ENCODE measurements around the gene GDF2.

GDF2 gene

DNA sequence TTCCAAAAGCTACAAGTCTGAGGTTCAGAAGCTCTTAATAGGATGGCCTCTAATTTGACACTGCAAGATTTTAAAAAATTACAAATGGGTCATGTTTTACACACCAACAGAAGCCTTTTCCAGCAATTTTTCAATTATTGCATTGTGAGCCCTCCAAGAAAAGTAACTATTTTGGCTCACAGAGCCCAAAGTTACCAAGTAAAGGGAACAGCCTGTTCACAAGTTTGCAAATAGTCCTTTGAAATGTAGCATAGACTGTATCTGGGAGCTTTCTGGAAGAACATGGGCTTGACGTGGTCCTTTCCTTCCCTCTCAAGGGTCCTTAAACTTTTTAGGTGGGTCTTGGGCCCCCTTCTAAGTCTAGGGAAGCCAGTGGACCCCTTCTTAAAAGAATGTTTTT, 23.5 kb upstream of the GDF2 start:
- TF ChIP-seq, protein P1, sequence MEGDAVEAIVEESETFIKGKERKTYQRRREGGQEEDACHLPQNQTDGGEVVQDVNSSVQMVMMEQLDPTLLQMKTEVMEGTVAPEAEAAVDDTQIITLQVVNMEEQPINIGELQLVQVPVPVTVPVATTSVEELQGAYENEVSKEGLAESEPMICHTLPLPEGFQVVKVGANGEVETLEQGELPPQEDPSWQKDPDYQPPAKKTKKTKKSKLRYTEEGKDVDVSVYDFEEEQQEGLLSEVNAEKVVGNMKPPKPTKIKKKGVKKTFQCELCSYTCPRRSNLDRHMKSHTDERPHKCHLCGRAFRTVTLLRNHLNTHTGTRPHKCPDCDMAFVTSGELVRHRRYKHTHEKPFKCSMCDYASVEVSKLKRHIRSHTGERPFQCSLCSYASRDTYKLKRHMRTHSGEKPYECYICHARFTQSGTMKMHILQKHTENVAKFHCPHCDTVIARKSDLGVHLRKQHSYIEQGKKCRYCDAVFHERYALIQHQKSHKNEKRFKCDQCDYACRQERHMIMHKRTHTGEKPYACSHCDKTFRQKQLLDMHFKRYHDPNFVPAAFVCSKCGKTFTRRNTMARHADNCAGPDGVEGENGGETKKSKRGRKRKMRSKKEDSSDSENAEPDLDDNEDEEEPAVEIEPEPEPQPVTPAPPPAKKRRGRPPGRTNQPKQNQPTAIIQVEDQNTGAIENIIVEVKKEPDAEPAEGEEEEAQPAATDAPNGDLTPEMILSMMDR (IDR thresholded peaks at IDR 0.05; ENCODE audit: low read depth, low read length) = no peak

DNA sequence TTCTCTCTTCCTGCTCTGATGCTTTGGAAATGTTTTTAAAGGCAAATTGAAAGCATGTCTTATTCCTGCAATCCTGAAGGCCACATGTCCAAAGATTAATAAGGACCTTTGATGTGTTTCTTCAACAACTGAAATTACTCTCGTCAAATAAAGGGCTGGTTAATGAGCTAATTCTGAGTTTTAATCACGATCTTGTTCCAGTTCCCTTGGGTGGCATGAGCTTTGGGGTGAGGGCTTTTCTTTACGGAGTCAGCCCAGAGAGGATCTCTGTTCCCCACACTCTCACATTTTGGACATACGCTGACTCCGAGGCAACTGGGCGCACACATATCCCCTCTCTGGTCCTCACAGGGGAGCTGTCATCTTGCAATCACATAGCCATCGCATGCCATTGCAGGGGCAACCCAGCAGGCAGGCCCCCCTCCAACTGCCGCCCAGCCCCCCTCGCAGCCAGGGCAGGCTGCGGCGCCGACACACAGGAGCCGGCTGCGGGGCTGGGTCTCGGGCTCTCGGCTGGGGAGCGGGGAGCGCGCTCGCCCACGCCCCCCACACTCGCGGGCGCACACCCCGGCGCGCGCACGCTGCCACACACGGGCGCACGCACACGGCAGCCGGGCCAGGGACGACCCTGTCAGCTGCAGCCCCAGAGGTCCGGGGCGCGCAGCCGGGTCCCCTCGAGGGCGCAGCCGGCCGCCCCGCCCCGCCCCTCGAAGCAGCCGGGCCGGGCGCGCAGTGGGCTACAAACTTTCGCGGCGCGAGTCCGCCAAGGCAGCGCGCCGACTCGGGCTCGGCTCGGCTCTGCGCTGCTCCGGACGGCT, 22.4 kb upstream of the GDF2 start, which contains the start of gene GDF10:
GDF10 (plus strand) TSS at position 587 of the 818 bp plus-strand sequence. CDS start 455 bp downstream, outside the sequence.
- TF ChIP-seq, protein P1 (IDR thresholded peaks at IDR 0.05; ENCODE audit: low read depth, low read length) = no peak
- DNase-seq (ENCODE audit: extremely low read depth, low read depth) = no peak

More for the DNA sequence above, 23.5 kb upstream of the GDF2 start:
- DNase-seq (ENCODE audit: extremely low read depth, low read depth) = no peak

DNA sequence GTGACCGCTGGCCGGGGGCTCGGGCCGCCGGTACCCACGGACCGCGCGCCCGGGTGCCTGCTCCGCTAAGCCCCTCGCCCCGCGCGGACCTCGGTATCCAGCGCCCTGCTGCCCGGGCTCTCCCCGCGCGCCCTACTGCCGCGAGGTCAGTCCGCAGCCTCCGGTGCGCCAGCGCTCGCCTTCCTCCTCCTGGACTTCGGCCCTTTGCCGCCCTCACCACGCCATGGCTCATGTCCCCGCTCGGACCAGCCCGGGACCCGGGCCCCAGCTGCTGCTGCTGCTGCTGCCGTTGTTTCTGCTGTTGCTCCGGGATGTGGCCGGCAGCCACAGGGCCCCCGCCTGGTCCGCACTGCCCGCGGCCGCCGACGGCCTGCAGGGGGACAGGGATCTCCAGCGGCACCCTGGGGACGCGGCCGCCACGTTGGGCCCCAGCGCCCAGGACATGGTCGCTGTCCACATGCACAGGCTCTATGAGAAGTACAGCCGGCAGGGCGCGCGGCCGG, 21.8 kb upstream of the GDF2 start:
- no peak for DNase-seq (ENCODE audit: extremely low read depth, low read depth)

DNA sequence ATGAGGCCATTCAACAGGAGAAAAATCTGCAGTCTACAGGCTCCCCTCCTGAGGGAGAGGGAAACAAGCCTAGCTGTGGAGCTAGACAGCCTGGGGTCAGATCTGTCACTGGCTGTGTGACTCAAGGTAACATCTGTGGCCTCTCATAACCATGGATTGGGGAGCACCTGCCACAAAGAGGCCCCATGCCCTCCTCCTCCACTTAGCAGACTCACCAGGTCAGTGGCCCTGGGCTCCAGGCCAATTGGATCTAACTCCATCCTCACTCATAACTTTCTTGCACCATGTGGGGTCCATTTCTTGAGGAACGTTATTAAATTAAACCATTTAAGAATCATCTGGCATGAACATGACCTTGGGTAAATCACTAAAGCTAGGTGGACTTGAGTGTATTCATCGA, 20.4 kb upstream of the GDF2 start:
- TF ChIP-seq, protein P1 (IDR thresholded peaks at IDR 0.05; ENCODE audit: low read depth, low read length) = no peak
- DNase-seq (ENCODE audit: extremely low read depth, low read depth) = no peak

More for the DNA sequence above, 21.8 kb upstream of the GDF2 start:
- TF ChIP-seq, protein P1 (IDR thresholded peaks at IDR 0.05; ENCODE audit: low read depth, low read length) = no peak; the same call in 1 of the 2 replicates

DNA sequence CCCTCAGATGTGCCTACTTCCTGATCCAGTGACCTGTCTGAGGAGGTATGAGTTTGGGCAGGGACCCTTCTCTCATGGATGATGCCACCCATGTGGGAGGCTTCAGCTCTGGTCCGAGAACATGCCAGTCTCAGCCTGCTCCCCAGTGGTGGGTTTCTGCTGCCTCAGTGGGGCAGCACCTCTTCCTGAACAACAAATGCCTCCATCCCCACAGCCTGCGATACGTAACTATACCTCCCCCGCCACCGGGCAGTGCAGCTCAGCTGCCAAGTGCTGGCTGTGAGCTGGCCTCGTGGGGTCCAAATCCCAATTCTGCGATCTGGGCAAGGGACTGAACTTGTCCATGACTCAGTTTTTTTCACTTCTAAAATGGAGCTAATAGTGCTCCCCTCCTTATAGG, 19.1 kb upstream of the GDF2 start:
- TF ChIP-seq, protein P1 (IDR thresholded peaks at IDR 0.05; ENCODE audit: low read depth, low read length) = no peak
- DNase-seq (ENCODE audit: extremely low read depth, low read depth) = no peak

DNA sequence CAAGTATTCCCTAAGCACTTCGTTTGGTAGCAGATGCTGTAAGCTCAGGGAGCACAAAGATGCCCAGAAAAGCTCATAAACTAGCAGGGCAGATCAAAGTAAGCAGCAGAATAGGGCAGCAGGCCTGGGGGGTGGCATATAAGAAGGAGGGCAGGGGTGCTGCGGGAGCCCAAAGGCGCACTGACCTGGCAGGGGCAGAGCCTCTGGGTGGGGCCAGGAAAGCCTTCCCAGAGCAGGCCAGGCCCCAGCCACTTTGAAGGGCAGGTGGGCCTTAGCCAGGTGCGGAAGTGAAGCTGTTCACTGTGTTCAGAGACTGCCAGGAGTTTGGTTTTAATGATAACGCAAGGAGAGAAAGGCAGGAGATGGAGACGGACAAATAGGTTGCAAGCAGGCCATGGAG, 18.4 kb upstream of the GDF2 start:
- no peak for DNase-seq (ENCODE audit: extremely low read depth, low read depth)
- TF ChIP-seq, protein P1 (IDR thresholded peaks at IDR 0.05; ENCODE audit: low read depth, low read length) = no peak

DNA sequence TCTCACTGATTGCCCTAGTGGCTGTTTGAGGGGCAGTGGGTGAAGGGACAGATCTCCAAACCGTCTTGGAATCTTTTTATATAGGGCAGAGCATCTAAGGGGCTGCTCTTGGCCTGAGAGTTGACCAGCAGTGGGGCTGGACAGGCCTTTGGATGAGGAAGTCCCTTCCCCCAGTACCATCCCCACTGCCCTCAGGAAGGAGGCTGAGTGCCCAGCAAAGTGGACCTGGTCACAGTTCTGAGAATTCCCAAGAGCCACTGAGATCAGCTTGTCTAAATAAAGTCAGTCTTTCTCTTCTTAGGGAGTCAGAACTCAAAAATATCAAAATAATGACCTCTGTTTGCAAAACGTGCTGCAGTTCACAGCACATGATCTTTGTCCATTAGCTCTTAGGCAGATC, 16.7 kb upstream of the GDF2 start:
- TF ChIP-seq, protein P1 (IDR thresholded peaks at IDR 0.05; ENCODE audit: low read depth, low read length) = no peak
- DNase-seq (ENCODE audit: extremely low read depth, low read depth) = no peak
